H9 (cell line): ENCODE results near the gene ALDH1L1. TPM values are rescaled to one million over a fixed set of nuclear protein-coding genes. Genes with fewer than 3 reads are reported as not detected.

ENCODE experiments used
- DNase-seq: peaks from one replicate; pipeline ENCODE4 v3.0.0-alpha.2; 2017
- H2AFZ ChIP-seq: one replicate; pipeline ENCODE4 v1.6.1; 2013; ENCODE audit warnings: mild to moderate bottlenecking, low read length, control low read depth, moderate library complexity
- H2AK5ac ChIP-seq: 2 replicates; pipeline ENCODE4 v1.6.1; 2013; ENCODE audit warnings: low read length, control low read depth, mixed read lengths; ENCODE audit not compliant: insufficient read length
- H2BK120ac ChIP-seq: one replicate; pipeline ENCODE4 v1.6.1; 2013; ENCODE audit warnings: low read depth, mild to moderate bottlenecking, low read length, control low read depth, inconsistent platforms; ENCODE audit not compliant: poor library complexity, severe bottlenecking
- H2BK12ac ChIP-seq: 2 replicates; pipeline ENCODE4 v1.6.1; 2013; ENCODE audit warnings: low read length, control low read depth, mixed read lengths, low read depth; ENCODE audit not compliant: insufficient read length
- H2BK15ac ChIP-seq: 2 replicates; pipeline ENCODE4 v1.6.1; 2013; ENCODE audit warnings: low read depth, low read length, control low read depth
- H2BK20ac ChIP-seq: one replicate; pipeline ENCODE4 v1.6.1; 2013; ENCODE audit warnings: low read depth, mild to moderate bottlenecking, low read length, control low read depth, inconsistent platforms; ENCODE audit not compliant: poor library complexity, severe bottlenecking
- H2BK5ac ChIP-seq: 2 replicates; pipeline ENCODE4 v1.6.1; 2013; ENCODE audit warnings: low read length, control low read depth, mixed read lengths; ENCODE audit not compliant: insufficient read length
- H3K14ac ChIP-seq: 2 replicates; pipeline ENCODE4 v1.6.1; 2013; ENCODE audit warnings: low read length, control low read depth; ENCODE audit not compliant: insufficient read depth
- H3K18ac ChIP-seq: 2 replicates; pipeline ENCODE4 v1.6.1; 2013; ENCODE audit warnings: low read depth, mild to moderate bottlenecking, mixed read lengths, low read length, control low read depth; ENCODE audit not compliant: insufficient read length
- H3K23ac ChIP-seq: 2 replicates; pipeline ENCODE4 v1.6.1; 2013; ENCODE audit warnings: low read length, control low read depth, mixed read lengths, low read depth; ENCODE audit not compliant: insufficient read length
- H3K23me2 ChIP-seq: 2 replicates; pipeline ENCODE4 v1.6.1; 2013; ENCODE audit warnings: low read depth, mild to moderate bottlenecking, mixed read lengths, low read length, control low read depth; ENCODE audit not compliant: insufficient read length, poor library complexity, severe bottlenecking
- H3K27ac ChIP-seq: 2 replicates; pipeline ENCODE4 v1.5.1; 2013; ENCODE audit warnings: low read length, control low read depth, mixed read lengths, low read depth; ENCODE audit not compliant: insufficient read length
- H3K27me3 ChIP-seq: 2 replicates; pipeline ENCODE4 v1.6.1; 2013; ENCODE audit warnings: low read length, control low read depth, inconsistent platforms; ENCODE audit not compliant: insufficient read depth
- H3K4ac ChIP-seq: 2 replicates; pipeline ENCODE4 v1.6.1; 2013; ENCODE audit warnings: low read depth, mild to moderate bottlenecking, control low read depth, inconsistent platforms, low read length, moderate library complexity
- H3K4me1 ChIP-seq: 2 replicates; pipeline ENCODE4 v1.6.1; 2013; ENCODE audit warnings: low read length, control low read depth, inconsistent platforms; ENCODE audit not compliant: insufficient read depth
- H3K4me2 ChIP-seq: 2 replicates; pipeline ENCODE4 v1.6.1; 2013; ENCODE audit warnings: low read length, control low read depth, mixed read lengths; ENCODE audit not compliant: insufficient read length, insufficient read depth
- H3K56ac ChIP-seq: 2 replicates; pipeline ENCODE4 v1.6.1; 2013; ENCODE audit warnings: low read depth, mild to moderate bottlenecking, mixed read lengths, low read length, control low read depth; ENCODE audit not compliant: insufficient read length
- H3K79me1 ChIP-seq: 2 replicates; pipeline ENCODE4 v1.6.1; 2013; ENCODE audit warnings: low read depth, mild to moderate bottlenecking, moderate library complexity, low read length, control low read depth, inconsistent platforms; ENCODE audit not compliant: insufficient read depth, poor library complexity, severe bottlenecking
- H3K79me2 ChIP-seq: 2 replicates; pipeline ENCODE4 v1.6.1; 2013; ENCODE audit warnings: low read length, control low read depth, inconsistent platforms; ENCODE audit not compliant: insufficient read depth
- H3K9ac ChIP-seq: 2 replicates; pipeline ENCODE4 v1.6.1; 2013; ENCODE audit warnings: low read length, control low read depth, mixed read lengths; ENCODE audit not compliant: insufficient read length; ENCODE audit errors: extremely low read depth
- H3K9me3 ChIP-seq: one replicate; pipeline ENCODE4 v1.6.1; 2013; ENCODE audit warnings: low read depth, low read length, inconsistent platforms; ENCODE audit not compliant: control insufficient read depth
- H3T11ph ChIP-seq: one replicate; pipeline ENCODE4 v1.6.1; 2013; ENCODE audit warnings: mild to moderate bottlenecking, low read length, control low read depth, inconsistent platforms
- H4K20me1 ChIP-seq: one replicate; pipeline ENCODE4 v1.6.1; 2013; ENCODE audit not compliant: control insufficient read depth, insufficient read length, insufficient read depth
- H4K5ac ChIP-seq: 2 replicates; pipeline ENCODE4 v1.6.1; 2013; ENCODE audit warnings: low read depth, mild to moderate bottlenecking, mixed read lengths, low read length, control low read depth; ENCODE audit not compliant: insufficient read length
- H4K8ac ChIP-seq: replicated peaks from 2 replicates; pipeline ENCODE4 v1.6.1; 2013; ENCODE audit warnings: low read length, control low read depth, mixed read lengths, low read depth; ENCODE audit not compliant: insufficient read length
- H4K91ac ChIP-seq: 2 replicates; pipeline ENCODE4 v1.6.1; 2013; ENCODE audit warnings: low read depth, mild to moderate bottlenecking, moderate library complexity, mixed read lengths, low read length, control low read depth; ENCODE audit not compliant: insufficient read length
- H3K27ac Mint-ChIP-seq, 3 experiments: 2 replicates in 2 of 3; 3 replicates in 1 of 3; pipeline ENCODE4 v1.8.0; 2020 to 2021; ENCODE audit warnings: mixed read lengths in 3 of 3, mild to moderate bottlenecking in 1 of 3, moderate library complexity in 1 of 3
- H3K27me3 Mint-ChIP-seq: 2 replicates; pipeline ENCODE4 v1.8.0; 2021; ENCODE audit warnings: low read depth, mild to moderate bottlenecking, moderate library complexity, mixed read lengths
- H3K36me3 Mint-ChIP-seq, 3 experiments: 2 replicates in 2 of 3; 3 replicates in 1 of 3; pipeline ENCODE4 v1.8.0; 2020 to 2021; ENCODE audit warnings: low read depth in 3 of 3, mixed read lengths in 3 of 3; ENCODE audit not compliant: insufficient read depth in 1 of 3
- H3K4me1 Mint-ChIP-seq, 2 experiments: 2 replicates each; pipeline ENCODE4 v1.8.0; 2020; ENCODE audit warnings: mixed read lengths in 2 of 2
- H3K4me3 Mint-ChIP-seq, 2 experiments: 2 replicates in 1 of 2; 3 replicates in 1 of 2; pipeline ENCODE4 v1.8.0; 2020 to 2021; ENCODE audit warnings: mild to moderate bottlenecking in 2 of 2, mixed read lengths in 2 of 2, moderate library complexity in 1 of 2
- H3K9me3 Mint-ChIP-seq, 2 experiments: 2 replicates in 1 of 2; 3 replicates in 1 of 2; pipeline ENCODE4 v1.8.0; 2020; ENCODE audit warnings: mild to moderate bottlenecking in 2 of 2, mixed read lengths in 2 of 2, moderate library complexity in 1 of 2
- WGBS: extraction: QIAGEN DNeasy Blood & Tissue Kit; methylation state at CpG from one replicate; pipeline ENCODE4 v1.1.7; 2013; ENCODE audit warnings: missing lambda C conversion rate, low lambda C conversion rate, mixed read lengths; ENCODE audit not compliant: insufficient read length; ENCODE audit errors: extremely low coverage; 5-methylcytosine and 5-hydroxymethylcytosine counted together
- total RNA-seq: library from RNA; stranded (reverse); gene quantifications from 2 replicates; pipeline ENCODE4 v1.2.1, GENCODE V29; 2021
- TF ChIP-seq, protein P1 (sequence below): fragments of 200-600 bp; sonication (generic); conservative IDR thresholded peaks from 3 replicates; pipeline ENCODE4 v1.8.0; 2021; ENCODE audit warnings: antibody characterized with exemption, mild to moderate bottlenecking

The ALDH1L1 gene
- total RNA-seq, 1 experiment from 2014 or later, result 0.90 TPM

DNA sequence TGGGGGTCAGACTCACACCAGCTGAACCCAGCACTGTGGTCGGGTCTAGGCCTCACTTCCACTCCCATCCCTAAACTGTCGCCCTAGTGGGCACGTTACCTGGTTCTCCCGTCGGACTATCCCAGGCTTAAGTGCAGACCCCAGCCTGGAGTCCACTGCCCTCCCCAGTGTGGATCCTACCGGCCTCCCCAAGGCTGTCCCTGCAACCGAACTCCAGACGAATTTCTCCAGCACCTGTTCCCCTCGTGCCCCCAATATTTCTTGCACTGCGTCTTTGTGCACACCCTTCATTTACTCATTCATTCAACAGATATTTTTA, 122.9 kb downstream of the ALDH1L1 start:
- Histone ChIP-seq H3K27ac (no peak overlapping the region), H2BK5ac (no peak overlapping the region), H3K79me2 (no peaks in the 10 kb centered on the region), H4K91ac (no peak overlapping the region), H2AK5ac (no peak overlapping the region), H3K18ac (no peak overlapping the region), H3T11ph (no peak overlapping the region), H3K56ac (no peak overlapping the region), H2BK12ac (no peak overlapping the region), H3K14ac (no peak overlapping the region), H3K9me3 (no peaks in the 10 kb centered on the region), H4K20me1 (no peaks in the 10 kb centered on the region), H2AFZ (no peak overlapping the region), H2BK120ac (no peak overlapping the region), H3K4me1 (no peaks in the 10 kb centered on the region), H3K79me1 (no peaks in the 10 kb centered on the region), H4K5ac (no peak overlapping the region), H4K8ac (no peak overlapping the region), H2BK15ac (no peak overlapping the region), H2BK20ac (no peak overlapping the region), H3K23ac (no peak overlapping the region), H3K27me3 (no peaks in the 10 kb centered on the region), H3K23me2 (no peaks in the 10 kb centered on the region), H3K9ac (no peak overlapping the region), H3K4me2 (no peak overlapping the region), H3K4ac (no peak overlapping the region)
- WGBS, result no CpG with 5 or more reads among the region's 10 CpGs
- no peak overlapping the region; a peak in 1 of 7 replicates for H3K27ac Mint-ChIP-seq
- peaks cover 10 to 11% of the 10 kb centered on the region in 2 experiments for H3K4me1 Mint-ChIP-seq
- no peaks in the 10 kb centered on the region for H3K9me3 Mint-ChIP-seq
- TF ChIP-seq, protein P1, sequence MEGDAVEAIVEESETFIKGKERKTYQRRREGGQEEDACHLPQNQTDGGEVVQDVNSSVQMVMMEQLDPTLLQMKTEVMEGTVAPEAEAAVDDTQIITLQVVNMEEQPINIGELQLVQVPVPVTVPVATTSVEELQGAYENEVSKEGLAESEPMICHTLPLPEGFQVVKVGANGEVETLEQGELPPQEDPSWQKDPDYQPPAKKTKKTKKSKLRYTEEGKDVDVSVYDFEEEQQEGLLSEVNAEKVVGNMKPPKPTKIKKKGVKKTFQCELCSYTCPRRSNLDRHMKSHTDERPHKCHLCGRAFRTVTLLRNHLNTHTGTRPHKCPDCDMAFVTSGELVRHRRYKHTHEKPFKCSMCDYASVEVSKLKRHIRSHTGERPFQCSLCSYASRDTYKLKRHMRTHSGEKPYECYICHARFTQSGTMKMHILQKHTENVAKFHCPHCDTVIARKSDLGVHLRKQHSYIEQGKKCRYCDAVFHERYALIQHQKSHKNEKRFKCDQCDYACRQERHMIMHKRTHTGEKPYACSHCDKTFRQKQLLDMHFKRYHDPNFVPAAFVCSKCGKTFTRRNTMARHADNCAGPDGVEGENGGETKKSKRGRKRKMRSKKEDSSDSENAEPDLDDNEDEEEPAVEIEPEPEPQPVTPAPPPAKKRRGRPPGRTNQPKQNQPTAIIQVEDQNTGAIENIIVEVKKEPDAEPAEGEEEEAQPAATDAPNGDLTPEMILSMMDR, result no peak
- H3K4me3 Mint-ChIP-seq, result no peak overlapping the region
- peaks cover 0 to 5% (median 0%) of the 10 kb centered on the region in 3 experiments; a peak in 3 of 7 replicates for H3K36me3 Mint-ChIP-seq
- no peak for DNase-seq
- H3K27me3 Mint-ChIP-seq, result no peaks in the 10 kb centered on the region
